Measurements from ENCODE around the gene GSE1. TPM values are rescaled to one million over a fixed set of nuclear protein-coding genes. Genes with fewer than 3 reads are reported as not detected.

The GSE1 gene
- total and polyA plus RNA-seq, 9 of the 15 experiments (the other 6 are each of a cell fraction or from before 2014, with no cell fraction given), result 12.2 to 244 (median 57.9) TPM

- TF ChIP-seq TFAP4 (CRISPR knock-in tag; IDR thresholded peaks at IDR 0.05; ENCODE audit: borderline replicate concordance) (peak; percentile 92), RAD51 (IDR thresholded peaks at IDR 0.05; ENCODE audit: borderline replicate concordance, low read depth) (peak; percentile 11; the same call in 1 of the 2 replicates), FOXJ2 (tag; IDR thresholded peaks at IDR 0.05) (no peak), NBN (IDR thresholded peaks at IDR 0.05; ENCODE audit: low read depth) (0 out of 2 replicates have a peak, but pooled peaks have one; percentile 67), HIVEP1 (CRISPR knock-in tag; IDR thresholded peaks at IDR 0.05) (peak; percentile 88), RBM14 (IDR thresholded peaks at IDR 0.05; ENCODE audit: borderline replicate concordance, insufficient read depth, low read depth, low read length) (0 out of 2 replicates have a peak, but pooled peaks have one; percentile 55), TARDBP (IDR thresholded peaks at IDR 0.05) (peak; percentile 56; the same call in 1 of the 2 replicates), TEAD2 (tag; IDR thresholded peaks at IDR 0.05) (peak; percentile 49; the same call in 1 of the 2 replicates), CCNT2 (IDR thresholded peaks at IDR 0.05; ENCODE audit: borderline replicate concordance, extremely low read depth, insufficient read length, low read depth, low read length) (peak; percentile 63), DMBX1 (CRISPR knock-in tag; IDR thresholded peaks at IDR 0.05; ENCODE audit: borderline replicate concordance) (peak; percentile 96), ZNF165 (CRISPR knock-in tag; IDR thresholded peaks at IDR 0.05; ENCODE audit: borderline replicate concordance) (peak; percentile 71; the same call in 1 of the 2 replicates), TEAD1 (CRISPR knock-in tag; IDR thresholded peaks at IDR 0.05) (peak; percentile 60 to 78; a peak in 2 of 4 replicates), BHLHE40 (IDR thresholded peaks at IDR 0.05; ENCODE audit: low read length) (peak; percentile 46), TCF7L2 (IDR thresholded peaks at IDR 0.05; ENCODE audit: low read depth, low read length) (0 out of 2 replicates have a peak, but pooled peaks have one; percentile 10), RBM22 (IDR thresholded peaks at IDR 0.05; ENCODE audit: low read depth, low read length, poor library complexity, severe bottlenecking) (peak; percentile 92), HNRNPK (IDR thresholded peaks at IDR 0.05; ENCODE audit: low read depth, low read length, poor library complexity, severe bottlenecking) (no peak), ZNF76 (CRISPR knock-in tag; IDR thresholded peaks at IDR 0.05; ENCODE audit: borderline replicate concordance) (peak; percentile 85), ARID1B (IDR thresholded peaks at IDR 0.05) (no peak), MTA3 (IDR thresholded peaks at IDR 0.05; ENCODE audit: borderline replicate concordance) (peak; percentile 85), MAZ (CRISPR knock-in tag; conservative IDR thresholded peaks at IDR 0.05 in 1 of 2, IDR thresholded peaks at IDR 0.05 in 1 of 2) (peak; percentile 43 to 78; a peak in 3 of 4 replicates)
- TF ChIP-seq, protein P1, sequence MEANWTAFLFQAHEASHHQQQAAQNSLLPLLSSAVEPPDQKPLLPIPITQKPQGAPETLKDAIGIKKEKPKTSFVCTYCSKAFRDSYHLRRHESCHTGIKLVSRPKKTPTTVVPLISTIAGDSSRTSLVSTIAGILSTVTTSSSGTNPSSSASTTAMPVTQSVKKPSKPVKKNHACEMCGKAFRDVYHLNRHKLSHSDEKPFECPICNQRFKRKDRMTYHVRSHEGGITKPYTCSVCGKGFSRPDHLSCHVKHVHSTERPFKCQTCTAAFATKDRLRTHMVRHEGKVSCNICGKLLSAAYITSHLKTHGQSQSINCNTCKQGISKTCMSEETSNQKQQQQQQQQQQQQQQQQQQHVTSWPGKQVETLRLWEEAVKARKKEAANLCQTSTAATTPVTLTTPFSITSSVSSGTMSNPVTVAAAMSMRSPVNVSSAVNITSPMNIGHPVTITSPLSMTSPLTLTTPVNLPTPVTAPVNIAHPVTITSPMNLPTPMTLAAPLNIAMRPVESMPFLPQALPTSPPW (CRISPR knock-in tag; IDR thresholded peaks at IDR 0.05), result peak; percentile 87
- TF ChIP-seq, protein P2, sequence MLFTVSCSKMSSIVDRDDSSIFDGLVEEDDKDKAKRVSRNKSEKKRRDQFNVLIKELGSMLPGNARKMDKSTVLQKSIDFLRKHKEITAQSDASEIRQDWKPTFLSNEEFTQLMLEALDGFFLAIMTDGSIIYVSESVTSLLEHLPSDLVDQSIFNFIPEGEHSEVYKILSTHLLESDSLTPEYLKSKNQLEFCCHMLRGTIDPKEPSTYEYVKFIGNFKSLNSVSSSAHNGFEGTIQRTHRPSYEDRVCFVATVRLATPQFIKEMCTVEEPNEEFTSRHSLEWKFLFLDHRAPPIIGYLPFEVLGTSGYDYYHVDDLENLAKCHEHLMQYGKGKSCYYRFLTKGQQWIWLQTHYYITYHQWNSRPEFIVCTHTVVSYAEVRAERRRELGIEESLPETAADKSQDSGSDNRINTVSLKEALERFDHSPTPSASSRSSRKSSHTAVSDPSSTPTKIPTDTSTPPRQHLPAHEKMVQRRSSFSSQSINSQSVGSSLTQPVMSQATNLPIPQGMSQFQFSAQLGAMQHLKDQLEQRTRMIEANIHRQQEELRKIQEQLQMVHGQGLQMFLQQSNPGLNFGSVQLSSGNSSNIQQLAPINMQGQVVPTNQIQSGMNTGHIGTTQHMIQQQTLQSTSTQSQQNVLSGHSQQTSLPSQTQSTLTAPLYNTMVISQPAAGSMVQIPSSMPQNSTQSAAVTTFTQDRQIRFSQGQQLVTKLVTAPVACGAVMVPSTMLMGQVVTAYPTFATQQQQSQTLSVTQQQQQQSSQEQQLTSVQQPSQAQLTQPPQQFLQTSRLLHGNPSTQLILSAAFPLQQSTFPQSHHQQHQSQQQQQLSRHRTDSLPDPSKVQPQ (CRISPR knock-in tag; IDR thresholded peaks at IDR 0.05; ENCODE audit: borderline replicate concordance), result 0 out of 2 replicates have a peak, but pooled peaks have one; percentile 52
Measured at GRCh38 chr16:85567101-85567866, 45.8 kb upstream of the GSE1 start (continued).
